Fibroblast of the aortic adventitia (primary cell): ENCODE results near the gene AIF1. TPM values are rescaled to one million over a fixed set of nuclear protein-coding genes. Genes with fewer than 3 reads are reported as not detected.
A peak's percentile ranks its signal among the peaks of the same experiment; 100 is the strongest.

Source experiments
- DNase-seq: peaks from one replicate; pipeline ENCODE4 v3.0.0-alpha.2; 2010; ENCODE audit warnings: low read depth
- H3K4me3 ChIP-seq: 2 replicates; pipeline ENCODE4 v1.5.1; 2011; ENCODE audit warnings: low read depth, mild to moderate bottlenecking, control low read depth, low read length, moderate library complexity
- CTCF ChIP-seq: IDR thresholded peaks from 2 replicates; pipeline ENCODE4 v1.5.1; 2011; ENCODE audit warnings: mild to moderate bottlenecking, low read length, control low read depth, inconsistent platforms; ENCODE audit not compliant: insufficient read depth
- total RNA-seq: library from RNA; depleted of rRNA; stranded (reverse); fragments of >200 nt; gene quantifications from 2 replicates; pipeline ENCODE4 v1.2.3, GENCODE V29; 2012; ENCODE audit warnings: low replicate concordance

AIF1 gene
- total RNA-seq, 1 donor, result not detected

GRCh38 chr6:31581434-31582229, 33.4 kb upstream of the AIF1 start:
- peak overlapping the region; percentile 89 for H3K4me3 ChIP-seq
- DNase-seq, result no peak
- no peak for TF ChIP-seq CTCF

GRCh38 chr6:31582230-31582643, 32.8 kb upstream of the AIF1 start, which contains the start of gene LTB:
Gene LTB (minus strand): TSS chr6:31582424. CDS start chr6:31582417, 7 bp downstream.
- DNase-seq, result no peak
- no peak for TF ChIP-seq CTCF
- peak within 1 kb of the TSS; percentile 89 for H3K4me3 ChIP-seq

GRCh38 chr6:31585491-31585890, 29.5 kb upstream of the AIF1 start:
- no peak overlapping the region for H3K4me3 ChIP-seq
- no peak for DNase-seq
- peak; percentile 27 for TF ChIP-seq CTCF

GRCh38 chr6:31586008-31586407, 29.0 kb upstream of the AIF1 start, which contains the start of gene LST1:
Gene LST1 (plus strand): TSS chr6:31586277. CDS start chr6:31587300, 1,023 bp downstream.
- no peak within 1 kb of the TSS for H3K4me3 ChIP-seq
- DNase-seq, result no peak
- no peak for TF ChIP-seq CTCF

GRCh38 chr6:31586599-31587281, 28.3 kb upstream of the AIF1 start:
- no peak for DNase-seq
- no peak for TF ChIP-seq CTCF
- no peak overlapping the region for H3K4me3 ChIP-seq

GRCh38 chr6:31587791-31588777, 26.9 kb upstream of the AIF1 start:
- no peak for DNase-seq
- no peak overlapping the region for H3K4me3 ChIP-seq
- TF ChIP-seq CTCF, result no peak
